ENCODE measurements around the gene SIN3A.

Gene SIN3A

DNA sequence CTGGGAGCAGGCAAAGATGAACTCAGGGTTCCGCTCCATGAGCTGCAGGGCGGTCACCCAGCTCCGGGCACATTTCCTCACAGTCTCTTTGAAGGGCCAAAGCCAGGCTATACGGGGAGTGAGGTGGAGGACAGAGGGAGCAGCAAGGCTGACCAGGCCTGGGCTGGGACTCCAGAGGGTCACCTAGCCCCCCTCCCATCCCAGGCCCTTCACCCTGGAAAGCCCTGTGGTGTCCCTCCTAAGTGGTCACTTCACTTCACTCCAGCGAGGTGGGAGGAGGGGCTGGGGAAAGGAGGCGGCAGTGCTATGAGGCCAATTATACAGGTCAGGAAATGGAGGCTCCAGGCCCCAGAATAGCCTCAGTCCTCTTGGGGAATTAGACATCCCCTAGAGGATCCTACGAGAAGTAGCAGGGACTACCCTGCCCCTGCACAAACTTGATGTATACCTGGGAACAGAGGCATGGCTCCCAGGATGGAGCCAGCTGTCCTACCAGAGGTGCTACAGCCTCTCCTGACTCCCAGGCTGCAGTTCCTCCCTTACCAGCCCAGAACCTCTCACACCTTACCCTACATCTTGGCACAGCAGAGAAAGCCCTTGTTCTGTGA lies 88.7 kb downstream of the SIN3A start:
- Histone ChIP-seq H3K27ac (ENCODE audit: low read length) (no peak overlapping the region), H3K36me3 (ENCODE audit: control insufficient read depth in 1 of 2, insufficient read depth in 2 of 2, low read length in 2 of 2) (peaks cover 41 to 87% of the 10 kb centered on the region in 2 donors)

DNA sequence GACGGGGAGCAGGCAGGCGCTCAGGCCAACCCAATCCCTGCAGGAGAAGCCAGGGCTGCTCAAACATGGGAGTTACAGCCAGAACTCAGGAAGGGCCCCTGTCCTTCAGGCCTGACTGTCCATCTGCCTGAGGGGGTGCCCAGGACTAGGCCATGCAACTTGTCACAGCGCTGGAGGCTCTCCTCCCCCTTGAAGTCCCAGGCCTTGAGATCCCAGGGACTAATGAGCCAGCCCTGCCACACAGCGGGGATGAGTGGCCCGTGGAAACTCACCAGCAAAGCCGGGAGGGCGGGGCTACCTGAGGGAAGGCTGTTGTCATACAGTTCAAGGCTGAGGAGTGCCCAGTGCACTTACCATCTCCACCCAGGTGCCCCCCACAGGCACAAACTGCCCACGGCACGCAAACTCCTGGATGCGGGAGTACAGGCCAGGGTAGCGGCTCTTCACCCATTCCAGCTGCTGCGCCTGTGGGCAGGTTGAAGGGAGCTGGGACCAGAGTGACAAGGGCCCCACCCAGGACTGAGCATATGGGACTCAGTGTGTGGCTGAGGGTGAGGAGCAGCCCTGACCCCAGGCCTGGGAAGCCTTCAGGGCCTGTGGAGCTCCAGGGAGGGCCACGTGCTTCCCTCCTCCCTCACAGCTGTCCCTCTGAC lies 89.4 kb downstream of the SIN3A start:
- H3K36me3 ChIP-seq (ENCODE audit: control insufficient read depth in 1 of 2, insufficient read depth in 2 of 2, low read length in 2 of 2), result peaks cover 41 to 88% of the 10 kb centered on the region in 2 donors
- H3K4me1 ChIP-seq (ENCODE audit: control insufficient read depth in 1 of 2, insufficient read depth in 2 of 2, low read length in 2 of 2), result peaks cover 0 to under 1% of the 10 kb centered on the region in 2 donors
- no peaks in the 10 kb centered on the region for H3K27me3 ChIP-seq (ENCODE audit: low read depth, low read length)
- H3K9me3 ChIP-seq (ENCODE audit: control insufficient read depth in 1 of 2, low read length in 2 of 2), result no peaks in the 10 kb centered on the region
- no peak overlapping the region for H3K4me3 ChIP-seq (ENCODE audit: low read depth in 1 of 2, low read length in 2 of 2)
- H3K27ac ChIP-seq (ENCODE audit: low read length), result no peak overlapping the region

More for the DNA sequence above, 88.7 kb downstream of the SIN3A start:
- Histone ChIP-seq H3K9me3 (ENCODE audit: control insufficient read depth in 1 of 2, low read length in 2 of 2) (no peaks in the 10 kb centered on the region), H3K27me3 (ENCODE audit: low read depth, low read length) (no peaks in the 10 kb centered on the region), H3K4me3 (ENCODE audit: low read depth in 1 of 2, low read length in 2 of 2) (no peak overlapping the region), H3K4me1 (ENCODE audit: control insufficient read depth in 1 of 2, insufficient read depth in 2 of 2, low read length in 2 of 2) (peaks cover 0 to 6% of the 10 kb centered on the region in 2 donors)

DNA sequence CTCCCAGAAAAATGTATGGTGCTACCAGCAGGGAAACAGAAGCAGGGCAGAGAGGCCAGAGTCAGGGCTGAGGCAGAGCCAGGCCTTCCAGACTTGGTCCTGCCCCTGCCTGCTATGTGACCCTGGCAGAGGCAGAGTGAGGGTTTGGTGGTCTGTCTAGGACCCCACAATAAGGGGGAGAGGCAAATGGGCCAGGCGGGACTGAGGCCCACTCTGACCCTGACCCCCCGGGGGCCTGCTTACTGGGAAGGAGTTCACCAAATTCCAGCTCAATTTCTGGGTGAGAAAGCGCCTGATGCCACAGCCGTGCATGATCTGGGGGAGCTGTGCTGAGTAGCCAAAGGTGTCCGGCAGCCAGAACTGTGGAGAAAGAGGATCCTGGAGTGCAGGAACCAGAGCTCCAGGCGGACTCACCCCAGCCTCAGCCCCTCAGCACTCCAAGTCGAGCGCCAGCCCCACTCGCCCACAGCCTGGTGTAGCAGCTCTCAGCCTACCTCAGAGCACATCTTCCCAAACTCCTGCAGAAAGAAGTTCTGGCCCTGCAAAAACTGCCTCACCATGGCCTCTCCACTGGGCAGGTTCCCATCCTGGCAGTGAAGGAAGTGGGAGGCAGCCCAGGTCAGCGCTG lies 90.0 kb downstream of the SIN3A start:
- Histone ChIP-seq H3K9me3 (ENCODE audit: control insufficient read depth in 1 of 2, low read length in 2 of 2) (no peaks in the 10 kb centered on the region), H3K27ac (ENCODE audit: low read length) (no peak overlapping the region), H3K4me1 (ENCODE audit: control insufficient read depth in 1 of 2, insufficient read depth in 2 of 2, low read length in 2 of 2) (no peaks in the 10 kb centered on the region), H3K4me3 (ENCODE audit: low read depth in 1 of 2, low read length in 2 of 2) (no peak overlapping the region), H3K36me3 (ENCODE audit: control insufficient read depth in 1 of 2, insufficient read depth in 2 of 2, low read length in 2 of 2) (peaks cover 35 to 88% of the 10 kb centered on the region in 2 donors), H3K27me3 (ENCODE audit: low read depth, low read length) (no peaks in the 10 kb centered on the region)

DNA sequence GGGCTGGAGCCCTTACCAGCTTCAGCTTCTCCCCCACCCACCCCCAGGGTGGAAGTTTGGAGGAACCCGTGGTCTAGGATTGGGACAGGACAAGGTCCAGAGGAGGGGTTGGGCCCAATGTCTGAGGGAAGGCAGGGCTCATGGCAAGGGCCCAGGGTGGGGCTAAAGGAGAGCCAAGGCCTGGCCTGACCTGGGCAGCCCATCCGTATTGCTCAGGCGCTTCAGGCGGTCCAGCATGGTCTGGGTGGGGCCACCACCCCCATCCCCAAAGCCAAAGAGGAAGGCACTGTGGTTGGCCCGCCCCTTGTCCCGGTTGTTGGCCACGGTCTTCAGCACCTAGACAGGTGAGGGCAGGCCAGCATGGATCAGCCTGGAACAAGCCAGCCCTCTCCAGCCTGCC lies 90.6 kb downstream of the SIN3A start:
- peaks cover 33 to 88% of the 10 kb centered on the region in 2 donors for H3K36me3 ChIP-seq (ENCODE audit: control insufficient read depth in 1 of 2, insufficient read depth in 2 of 2, low read length in 2 of 2)

GRCh38 chr15:75360391-75360790 lies 91.1 kb downstream of the SIN3A start:
- Histone ChIP-seq H3K36me3 (ENCODE audit: control insufficient read depth in 1 of 2, insufficient read depth in 2 of 2, low read length in 2 of 2) (peaks cover 33 to 87% of the 10 kb centered on the region in 2 donors), H3K9me3 (ENCODE audit: control insufficient read depth in 1 of 2, low read length in 2 of 2) (no peaks in the 10 kb centered on the region), H3K4me3 (ENCODE audit: low read depth in 1 of 2, low read length in 2 of 2) (no peak overlapping the region), H3K27me3 (ENCODE audit: low read depth, low read length) (no peaks in the 10 kb centered on the region), H3K27ac (ENCODE audit: low read length) (no peak overlapping the region), H3K4me1 (ENCODE audit: control insufficient read depth in 1 of 2, insufficient read depth in 2 of 2, low read length in 2 of 2) (no peaks in the 10 kb centered on the region)

More for the DNA sequence above, 90.6 kb downstream of the SIN3A start:
- H3K4me1 ChIP-seq (ENCODE audit: control insufficient read depth in 1 of 2, insufficient read depth in 2 of 2, low read length in 2 of 2), result no peaks in the 10 kb centered on the region
- H3K9me3 ChIP-seq (ENCODE audit: control insufficient read depth in 1 of 2, low read length in 2 of 2), result no peaks in the 10 kb centered on the region
- no peak overlapping the region for H3K4me3 ChIP-seq (ENCODE audit: low read depth in 1 of 2, low read length in 2 of 2)
- H3K27me3 ChIP-seq (ENCODE audit: low read depth, low read length), result no peaks in the 10 kb centered on the region
- H3K27ac ChIP-seq (ENCODE audit: low read length), result no peak overlapping the region

- Histone ChIP-seq H3K36me3 (ENCODE audit: control insufficient read depth in 1 of 2, insufficient read depth in 2 of 2, low read length in 2 of 2) (peaks cover 32 to 87% of the 10 kb centered on the region in 2 donors), H3K4me3 (ENCODE audit: low read depth in 1 of 2, low read length in 2 of 2) (no peak overlapping the region), H3K27ac (ENCODE audit: low read length) (no peak overlapping the region), H3K4me1 (ENCODE audit: control insufficient read depth in 1 of 2, insufficient read depth in 2 of 2, low read length in 2 of 2) (no peaks in the 10 kb centered on the region), H3K27me3 (ENCODE audit: low read depth, low read length) (no peaks in the 10 kb centered on the region), H3K9me3 (ENCODE audit: control insufficient read depth in 1 of 2, low read length in 2 of 2) (no peaks in the 10 kb centered on the region)
Observed at GRCh38 chr15:75359537-75360250, 91.8 kb downstream of the SIN3A start.

DNA sequence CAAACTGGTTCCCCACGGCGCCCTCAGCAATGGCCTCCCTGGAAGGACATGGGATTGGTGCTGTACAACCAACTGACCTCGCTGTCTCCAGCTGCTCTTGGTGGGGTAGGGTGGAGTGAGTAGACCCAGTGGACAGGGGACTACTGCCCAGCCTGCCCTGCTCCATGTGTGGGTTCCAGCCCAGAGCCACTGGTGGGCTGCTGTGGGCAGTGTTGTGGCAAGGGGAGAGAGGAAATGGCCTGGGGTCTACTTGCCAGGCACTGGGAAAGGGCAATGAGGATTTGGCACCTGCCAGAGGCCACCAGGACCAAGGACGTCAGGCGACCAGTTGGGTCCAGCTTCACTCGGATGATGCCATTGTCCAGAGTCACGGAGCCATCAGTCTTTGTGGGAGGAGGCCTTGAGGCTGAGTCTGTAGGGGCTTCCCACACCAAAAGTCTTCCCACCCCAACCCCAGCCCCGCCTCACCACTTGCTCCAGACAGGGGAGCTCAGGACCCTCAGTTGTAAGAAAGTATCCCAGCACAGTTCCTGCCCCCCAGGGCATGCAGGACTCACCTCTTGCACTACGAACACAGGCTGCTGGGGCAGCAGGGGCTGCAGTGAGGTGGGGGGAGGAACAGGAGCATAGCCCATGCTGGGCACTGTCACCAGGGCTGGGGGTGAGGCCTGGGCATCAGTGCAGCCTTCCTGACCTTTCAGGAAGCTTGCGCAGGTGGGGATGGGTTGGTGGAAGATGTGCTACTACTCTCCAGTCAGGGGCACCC lies 92.5 kb downstream of the SIN3A start:
- no peaks in the 10 kb centered on the region for H3K9me3 ChIP-seq (ENCODE audit: control insufficient read depth in 1 of 2, low read length in 2 of 2)
- no peak overlapping the region for H3K4me3 ChIP-seq (ENCODE audit: low read depth in 1 of 2, low read length in 2 of 2)
- H3K27ac ChIP-seq (ENCODE audit: low read length), result no peak overlapping the region
- no peaks in the 10 kb centered on the region for H3K27me3 ChIP-seq (ENCODE audit: low read depth, low read length)
- H3K36me3 ChIP-seq (ENCODE audit: control insufficient read depth in 1 of 2, insufficient read depth in 2 of 2, low read length in 2 of 2), result peaks cover 27 to 81% of the 10 kb centered on the region in 2 donors
- no peaks in the 10 kb centered on the region for H3K4me1 ChIP-seq (ENCODE audit: control insufficient read depth in 1 of 2, insufficient read depth in 2 of 2, low read length in 2 of 2)

- Histone ChIP-seq H3K4me1 (ENCODE audit: control insufficient read depth in 1 of 2, insufficient read depth in 2 of 2, low read length in 2 of 2) (no peaks in the 10 kb centered on the region), H3K27me3 (ENCODE audit: low read depth, low read length) (no peaks in the 10 kb centered on the region), H3K27ac (ENCODE audit: low read length) (no peak overlapping the region), H3K36me3 (ENCODE audit: control insufficient read depth in 1 of 2, insufficient read depth in 2 of 2, low read length in 2 of 2) (peaks cover 23 to 76% of the 10 kb centered on the region in 2 donors), H3K9me3 (ENCODE audit: control insufficient read depth in 1 of 2, low read length in 2 of 2) (no peaks in the 10 kb centered on the region), H3K4me3 (ENCODE audit: low read depth in 1 of 2, low read length in 2 of 2) (no peak overlapping the region)
Observed at GRCh38 chr15:75357976-75358673, 93.4 kb downstream of the SIN3A start.

DNA sequence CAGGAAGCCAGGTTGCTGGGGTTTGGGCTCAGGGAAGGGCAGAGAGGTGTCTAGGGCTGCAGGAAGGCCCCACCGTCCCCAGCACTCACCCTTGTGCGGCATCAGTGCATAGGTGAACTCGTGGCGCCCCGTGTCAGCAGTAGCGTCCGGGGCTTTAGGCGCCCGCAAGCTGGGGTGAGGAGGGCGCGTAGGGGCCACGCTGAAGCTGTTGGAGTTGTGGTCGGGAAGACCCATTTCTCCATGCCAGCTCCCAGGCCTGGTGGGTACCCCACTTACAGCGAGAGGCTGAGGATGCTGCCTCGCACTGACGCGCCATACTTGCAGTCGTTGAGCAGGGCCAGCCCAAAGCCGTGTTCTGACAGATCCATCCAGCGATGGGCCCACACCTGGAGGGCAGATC lies 95.0 kb downstream of the SIN3A start:
- Histone ChIP-seq H3K4me1 (ENCODE audit: control insufficient read depth in 1 of 2, insufficient read depth in 2 of 2, low read length in 2 of 2) (no peaks in the 10 kb centered on the region), H3K9me3 (ENCODE audit: control insufficient read depth in 1 of 2, low read length in 2 of 2) (no peaks in the 10 kb centered on the region), H3K36me3 (ENCODE audit: control insufficient read depth in 1 of 2, insufficient read depth in 2 of 2, low read length in 2 of 2) (peaks cover 18 to 60% of the 10 kb centered on the region in 2 donors), H3K4me3 (ENCODE audit: low read depth in 1 of 2, low read length in 2 of 2) (no peak overlapping the region), H3K27ac (ENCODE audit: low read length) (no peak overlapping the region), H3K27me3 (ENCODE audit: low read depth, low read length) (no peaks in the 10 kb centered on the region)

DNA sequence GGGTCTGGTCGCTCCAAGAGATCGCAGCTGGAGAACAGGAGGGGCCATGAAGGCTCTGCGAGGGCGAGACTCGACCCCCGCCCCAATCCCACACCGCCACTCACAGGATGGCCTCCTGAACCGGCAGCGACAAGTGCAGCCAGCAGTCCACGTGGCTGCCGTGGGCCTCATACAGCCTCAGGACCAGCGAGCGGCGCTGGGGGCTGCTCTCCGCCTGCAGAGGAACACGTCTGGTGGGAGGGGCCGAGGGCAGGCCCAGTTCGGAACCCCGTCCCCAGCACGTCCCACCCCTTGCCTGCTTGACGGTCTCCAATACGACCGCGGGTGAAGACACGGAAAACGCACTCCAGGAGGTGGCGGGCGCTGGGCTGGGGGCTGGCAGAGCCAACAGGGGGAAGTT lies 95.5 kb downstream of the SIN3A start:
- Histone ChIP-seq H3K4me1 (ENCODE audit: control insufficient read depth in 1 of 2, insufficient read depth in 2 of 2, low read length in 2 of 2) (no peaks in the 10 kb centered on the region), H3K36me3 (ENCODE audit: control insufficient read depth in 1 of 2, insufficient read depth in 2 of 2, low read length in 2 of 2) (peaks cover 18 to 54% of the 10 kb centered on the region in 2 donors), H3K27ac (ENCODE audit: low read length) (no peak overlapping the region), H3K9me3 (ENCODE audit: control insufficient read depth in 1 of 2, low read length in 2 of 2) (no peaks in the 10 kb centered on the region), H3K4me3 (ENCODE audit: low read depth in 1 of 2, low read length in 2 of 2) (no peak overlapping the region), H3K27me3 (ENCODE audit: low read depth, low read length) (no peaks in the 10 kb centered on the region)
